Measurements from ENCODE around the gene ATP5F1E. TPM values are rescaled to one million over a fixed set of nuclear protein-coding genes. Genes with fewer than 3 reads are reported as not detected.

The ATP5F1E gene
- total and polyA plus RNA-seq, 9 of the 15 experiments (the other 6 are each of a cell fraction or from before 2014, with no cell fraction given), result 60.3 to 162 (median 113) TPM

- H3K9me3 ChIP-seq (replicated peaks; ENCODE audit: control insufficient read depth, insufficient read depth, low read depth, low read length), result no peaks in the 10 kb centered on the region
- H3K4me3 ChIP-seq, result no peak overlapping the region
- no peaks in the 10 kb centered on the region for H3K36me3 ChIP-seq (ENCODE audit: control insufficient read depth, insufficient read depth, low read length)
- ChIA-PET CTCF (ENCODE audit: low intra/inter-chr PET ratio) (no interaction called here), POLR2A (no interaction called here)
- BruUV-seq (replicated peaks), result no TSS peak
- H3K4me1 ChIP-seq (replicated peaks in 1 of 2; ENCODE audit: control insufficient read depth in 2 of 2, insufficient read depth in 2 of 2, low read length in 2 of 2), result no peaks in the 10 kb centered on the region
- no peak overlapping the region for H3K9ac ChIP-seq (ENCODE audit: insufficient read depth in 1 of 2, low read depth in 2 of 2, low read length in 2 of 2)
- H3K27me3 ChIP-seq (ENCODE audit: control insufficient read depth in 2 of 2, insufficient read depth in 2 of 2, low read length in 2 of 2), result peaks cover 38 to 50% of the 10 kb centered on the region in 2 experiments; a peak in 4 of 5 replicates
- H3K79me2 ChIP-seq (ENCODE audit: control insufficient read depth, insufficient read depth, low read length), result no peaks in the 10 kb centered on the region
- no peak overlapping the region for H3K4me2 ChIP-seq (ENCODE audit: insufficient read depth, low read length)
- FAIRE-seq, result no peak
- WGBS (ENCODE audit: insufficient coverage, low coverage, missing lambda C conversion rate), result 0% methylated on average over 3 of the region's 3 CpGs
- no peaks in the 10 kb centered on the region for H4K20me1 ChIP-seq (replicated peaks; ENCODE audit: control insufficient read depth, insufficient read depth, low read length)
- H2AFZ ChIP-seq (ENCODE audit: low read depth, low read length), result no peak overlapping the region
- in situ Hi-C loops (cut with MboI), result no loop called here
- DNase-seq (ENCODE audit: extremely low read depth in 1 of 4, low spot score in 3 of 4), result no peak
- H3K27ac ChIP-seq (ENCODE audit: extremely low read depth, low read depth, low read length), result no peak overlapping the region
- no peak for ATAC-seq
- intact Hi-C loops (cut with micrococcal nuclease), result no loop called here
- H3K9me1 ChIP-seq (ENCODE audit: control insufficient read depth, insufficient read depth, low read length), result no peaks in the 10 kb centered on the region
- TF ChIP-seq TEAD4 (IDR thresholded peaks at IDR 0.05; ENCODE audit: low read length), result peak; percentile 59
- no peak for TF ChIP-seq TEAD4 (CRISPR knock-in tag; IDR thresholded peaks at IDR 0.05; ENCODE audit: borderline replicate concordance)
- no peak for TF ChIP-seq SMC3 (conservative IDR thresholded peaks at IDR 0.05; ENCODE audit: insufficient read depth, low read depth, low read length)
- TF ChIP-seq ATF3 (IDR thresholded peaks at IDR 0.05), result peak; percentile 62
- TF ChIP-seq ATF3 (CRISPR knock-in tag; conservative IDR thresholded peaks at IDR 0.05), result no peak
- no peak for TF ChIP-seq NEUROD1 (IDR thresholded peaks at IDR 0.05; ENCODE audit: borderline replicate concordance, low read depth, low read length, partially characterized antibody)
- TF ChIP-seq CCNT2 (IDR thresholded peaks at IDR 0.05; ENCODE audit: borderline replicate concordance, extremely low read depth, insufficient read length, low read depth, low read length), result no peak
- no peak for TF ChIP-seq ESRRB (CRISPR knock-in tag; IDR thresholded peaks at IDR 0.05; ENCODE audit: borderline replicate concordance)
- TF ChIP-seq NKRF (IDR thresholded peaks at IDR 0.05; ENCODE audit: borderline replicate concordance), result no peak
- TF ChIP-seq MYC (IDR thresholded peaks at IDR 0.05; ENCODE audit: low read depth, low read length), result no peak
- no peak for TF ChIP-seq MYC (CRISPR knock-in tag; IDR thresholded peaks at IDR 0.05; ENCODE audit: borderline replicate concordance, low read depth)
- no peak for TF ChIP-seq MAFK (IDR thresholded peaks at IDR 0.05; ENCODE audit: low read length)
- no peak for TF ChIP-seq ZNF408 (CRISPR knock-in tag; IDR thresholded peaks at IDR 0.05; ENCODE audit: low read depth)
- TF ChIP-seq FOSL1 (tag; conservative IDR thresholded peaks at IDR 0.05), result peak; percentile 65
- no peak for TF ChIP-seq ID3 (CRISPR knock-in tag; IDR thresholded peaks at IDR 0.05)
- TF ChIP-seq ID3 (tag; IDR thresholded peaks at IDR 0.05), result no peak
- TF ChIP-seq ZNF134 (CRISPR knock-in tag; conservative IDR thresholded peaks at IDR 0.05), result no peak
- TF ChIP-seq CHD2 (IDR thresholded peaks at IDR 0.05; ENCODE audit: low read depth, low read length), result no peak
- no peak for TF ChIP-seq ZKSCAN1 (IDR thresholded peaks at IDR 0.05; ENCODE audit: low read depth, low read length)
- TF ChIP-seq MEIS2 (IDR thresholded peaks at IDR 0.05; ENCODE audit: partially characterized antibody), result peak; percentile 41
- no peak for TF ChIP-seq PHB (CRISPR knock-in tag; IDR thresholded peaks at IDR 0.05)
- TF ChIP-seq CBFA2T3 (IDR thresholded peaks at IDR 0.05), result peak; percentile 68
- no peak for TF ChIP-seq NBN (IDR thresholded peaks at IDR 0.05; ENCODE audit: low read depth)
- TF ChIP-seq NCOA2 (IDR thresholded peaks at IDR 0.05; ENCODE audit: partially characterized antibody in 2 of 2), result no peak
Measured at GRCh38 chr20:59074456-59074855, 42.3 kb upstream of the ATP5F1E start.
